ENCODE results near the gene TBX4.

The TBX4 gene

DNA sequence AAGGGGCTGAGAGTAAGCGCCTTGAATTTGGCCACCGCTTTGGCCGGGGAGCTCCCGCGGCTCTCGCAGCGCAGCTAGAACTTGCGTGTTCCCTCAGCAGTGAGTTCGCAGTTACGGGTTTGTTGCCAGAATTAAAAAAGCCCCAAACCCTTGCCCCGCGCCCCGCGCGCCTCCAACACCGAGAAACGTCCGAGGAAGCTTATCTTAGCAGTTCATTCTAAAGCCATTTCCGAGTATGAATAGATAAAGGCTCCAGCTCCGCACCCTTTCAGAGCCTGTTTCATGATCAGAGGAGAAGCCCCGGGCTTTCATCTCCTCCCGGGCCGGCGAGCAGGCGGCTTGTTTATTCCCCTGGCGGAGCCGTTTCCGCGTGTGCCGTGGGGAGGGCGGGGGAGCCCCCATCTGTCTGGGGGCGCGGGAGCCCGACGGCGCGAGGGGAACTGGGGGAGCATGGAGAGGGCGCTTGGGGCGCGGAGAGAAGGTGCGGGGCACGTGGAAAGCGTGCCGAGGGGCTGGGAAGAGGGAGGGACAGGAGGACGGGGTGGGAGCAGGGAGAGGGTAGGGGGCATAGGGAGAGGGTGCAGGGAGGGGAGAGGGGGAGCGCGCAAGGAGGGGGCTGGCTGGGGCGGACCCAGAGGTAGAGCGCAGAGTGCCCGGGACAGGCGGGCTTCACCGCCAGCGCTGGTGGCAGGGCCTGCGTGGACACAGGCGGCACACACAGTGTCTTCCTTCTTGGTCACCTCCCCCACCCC lies 9.9 kb downstream of the TBX4 start:
- H3K36me3 ChIP-seq (ENCODE audit: control insufficient read depth, insufficient read depth, low read length), result no peaks in the 10 kb centered on the region
- no peak for TF ChIP-seq CTCF (IDR thresholded peaks at IDR 0.05; ENCODE audit: insufficient read depth, low read length, poor library complexity, severe bottlenecking)
- DNase-seq (ENCODE audit: extremely low read depth, insufficient read length), result no peak
- no peak overlapping the region for H3K4me3 ChIP-seq (replicated peaks; ENCODE audit: low read depth, low read length)
- H3K27me3 ChIP-seq (replicated peaks; ENCODE audit: control insufficient read depth, insufficient read depth, low read length), result peaks cover 2% of the 10 kb centered on the region

DNA sequence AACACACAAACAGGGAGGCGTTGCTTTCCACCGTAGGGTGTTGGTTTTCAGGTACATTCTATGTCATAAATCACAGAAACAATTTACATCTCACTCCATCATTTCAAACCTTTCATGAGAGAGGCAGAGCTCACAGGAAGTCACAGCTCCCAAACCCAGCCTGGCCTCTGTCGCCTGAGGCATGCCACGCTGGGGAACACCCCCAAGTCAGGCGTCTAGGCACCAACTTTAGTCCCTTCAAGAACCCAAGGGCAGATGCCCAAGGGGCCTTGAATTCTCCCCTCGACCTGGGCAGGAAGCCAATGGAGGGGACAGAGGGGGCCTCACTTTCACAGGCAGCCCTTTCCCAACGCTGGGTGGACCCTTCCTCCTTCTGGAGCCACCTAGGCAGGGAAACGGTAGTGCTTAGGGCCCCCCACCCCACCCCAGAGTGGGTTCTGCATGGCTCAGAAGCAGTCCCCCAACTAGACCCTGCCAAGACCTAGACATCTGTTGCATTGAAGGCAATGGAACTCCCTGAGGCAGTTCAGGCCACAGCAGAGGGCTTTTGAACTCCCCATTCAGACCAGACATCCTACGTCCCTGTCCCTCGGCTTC lies 10.6 kb downstream of the TBX4 start:
- H3K36me3 ChIP-seq (ENCODE audit: control insufficient read depth, insufficient read depth, low read length), result no peaks in the 10 kb centered on the region
- DNase-seq (ENCODE audit: extremely low read depth, insufficient read length), result no peak
- H3K4me3 ChIP-seq (replicated peaks; ENCODE audit: low read depth, low read length), result no peak overlapping the region
- no peak for TF ChIP-seq CTCF (IDR thresholded peaks at IDR 0.05; ENCODE audit: insufficient read depth, low read length, poor library complexity, severe bottlenecking)
- H3K27me3 ChIP-seq (replicated peaks; ENCODE audit: control insufficient read depth, insufficient read depth, low read length), result peaks cover 2% of the 10 kb centered on the region

DNA sequence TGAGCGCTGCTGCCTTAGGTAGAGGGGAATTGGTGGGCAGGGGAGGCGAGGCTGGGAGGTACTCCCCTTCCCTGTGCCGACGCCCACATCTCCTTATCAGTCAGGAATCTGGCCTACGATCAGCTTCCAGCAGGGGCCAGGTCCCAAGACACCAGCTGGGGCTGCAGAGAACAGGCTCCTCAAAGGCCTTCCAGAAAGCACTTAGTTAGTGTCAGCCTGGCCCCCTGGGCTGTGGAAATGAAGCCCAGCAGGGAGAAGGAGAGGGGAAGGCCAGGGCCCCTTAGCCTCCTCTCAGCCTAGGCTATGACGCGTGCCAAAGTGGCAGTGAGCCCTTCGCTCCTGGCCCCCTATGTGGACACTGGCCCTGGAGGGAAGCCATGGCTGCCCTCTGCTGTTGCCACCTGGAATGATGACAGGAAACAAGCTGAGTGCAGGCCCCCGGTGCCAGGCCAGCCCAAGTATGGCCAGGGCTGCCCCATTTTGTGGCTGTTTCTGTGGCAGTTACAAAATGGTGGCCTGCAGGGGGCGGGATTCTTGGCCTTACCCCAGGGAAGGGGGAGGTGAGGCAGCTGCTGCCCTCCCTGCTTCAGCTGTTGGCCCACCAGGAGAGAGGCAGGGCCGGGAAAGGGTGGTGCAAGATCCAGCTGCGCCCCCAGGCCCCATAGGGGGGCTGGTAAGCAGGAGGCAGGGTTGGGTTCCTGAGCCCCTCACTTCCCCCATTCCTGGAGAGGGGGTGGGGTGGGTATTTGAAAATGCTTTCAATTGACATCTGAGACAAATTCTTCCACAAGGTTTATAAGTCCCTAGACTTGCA lies 11.3 kb downstream of the TBX4 start:
- no peak for DNase-seq (ENCODE audit: extremely low read depth, insufficient read length)
- no peak overlapping the region for H3K4me3 ChIP-seq (replicated peaks; ENCODE audit: low read depth, low read length)
- H3K36me3 ChIP-seq (ENCODE audit: control insufficient read depth, insufficient read depth, low read length), result no peaks in the 10 kb centered on the region
- peak; percentile 24 for TF ChIP-seq CTCF (IDR thresholded peaks at IDR 0.05; ENCODE audit: insufficient read depth, low read length, poor library complexity, severe bottlenecking)
- peaks cover 2% of the 10 kb centered on the region for H3K27me3 ChIP-seq (replicated peaks; ENCODE audit: control insufficient read depth, insufficient read depth, low read length)

DNA sequence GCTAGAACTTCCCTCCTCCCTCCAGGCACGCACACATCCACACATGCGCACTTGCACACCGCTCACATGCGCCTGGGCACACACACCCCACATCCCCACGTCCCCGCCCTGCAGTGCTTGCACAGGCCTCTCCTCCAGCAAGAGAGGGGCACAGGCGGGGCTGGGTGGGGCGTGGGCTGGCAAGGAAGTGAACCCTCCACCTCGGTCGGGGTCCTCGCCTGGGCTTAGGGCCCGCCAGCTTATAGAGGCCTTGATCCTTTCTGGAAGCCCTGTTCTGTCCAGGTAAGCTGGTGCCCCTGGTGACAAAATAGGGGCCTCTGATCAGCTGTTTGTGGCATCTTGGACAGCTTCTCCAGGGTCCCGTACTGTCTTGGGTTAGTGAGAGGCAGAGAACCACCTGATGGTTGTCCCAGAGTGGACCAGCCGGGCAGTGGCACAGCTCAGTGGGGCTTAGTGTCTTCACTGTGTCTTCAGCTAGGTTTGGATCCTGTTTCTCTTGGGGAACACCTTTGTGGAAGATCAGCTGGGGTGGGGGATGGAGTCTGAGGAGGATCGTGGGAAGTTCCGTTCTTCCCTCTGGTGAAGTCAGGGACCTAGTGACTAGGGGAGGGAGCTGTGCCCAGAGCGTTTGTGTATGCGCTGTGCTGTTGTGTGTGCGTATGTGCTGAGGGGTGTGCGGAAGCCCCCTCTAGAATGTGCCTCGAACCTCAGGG lies 12.1 kb downstream of the TBX4 start:
- H3K4me3 ChIP-seq (replicated peaks; ENCODE audit: low read depth, low read length), result no peak overlapping the region
- peaks cover 2% of the 10 kb centered on the region for H3K27me3 ChIP-seq (replicated peaks; ENCODE audit: control insufficient read depth, insufficient read depth, low read length)
- H3K36me3 ChIP-seq (ENCODE audit: control insufficient read depth, insufficient read depth, low read length), result no peaks in the 10 kb centered on the region
- no peak for TF ChIP-seq CTCF (IDR thresholded peaks at IDR 0.05; ENCODE audit: insufficient read depth, low read length, poor library complexity, severe bottlenecking)
- DNase-seq (ENCODE audit: extremely low read depth, insufficient read length), result no peak

DNA sequence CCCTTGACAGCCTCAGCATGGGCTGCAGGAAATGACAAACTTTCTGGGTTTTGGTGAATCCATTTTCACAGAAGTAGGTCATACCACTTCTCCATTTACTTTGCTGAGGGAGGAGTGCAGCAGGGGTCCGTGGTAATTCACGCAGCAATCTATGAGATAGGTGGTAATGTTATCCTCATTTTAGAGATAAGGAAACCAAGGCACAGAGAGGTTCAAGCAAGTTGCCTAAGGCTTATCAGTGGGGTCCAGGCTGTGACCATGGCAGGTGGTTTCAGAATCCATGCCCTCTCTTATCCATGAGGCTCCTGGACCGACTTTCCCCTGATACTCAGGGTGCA lies 12.6 kb downstream of the TBX4 start:
- peaks cover 2% of the 10 kb centered on the region for H3K27me3 ChIP-seq (replicated peaks; ENCODE audit: control insufficient read depth, insufficient read depth, low read length)
- H3K4me3 ChIP-seq (replicated peaks; ENCODE audit: low read depth, low read length), result no peak overlapping the region
- no peak for TF ChIP-seq CTCF (IDR thresholded peaks at IDR 0.05; ENCODE audit: insufficient read depth, low read length, poor library complexity, severe bottlenecking)
- no peak for DNase-seq (ENCODE audit: extremely low read depth, insufficient read length)
- no peaks in the 10 kb centered on the region for H3K36me3 ChIP-seq (ENCODE audit: control insufficient read depth, insufficient read depth, low read length)

All from GM06990 (cell line).